GM19324 (cell line): ENCODE measurements around the gene PPP1R15A.
"Not testable (repeated sequence)": the region's sequence is repeated elsewhere in the genome, so short reads cannot be mapped to it uniquely, and the experiment has no call there.

Experiments used
- ATAC-seq: cut with Tn5 transposase; IDR thresholded peaks from one replicate; pipeline ENCODE4 v1.9.1; 2021; ENCODE audit warnings: mild to moderate bottlenecking, moderate library complexity; ENCODE audit not compliant: unreplicated experiment, low FRiP score

PPP1R15A gene

DNA sequence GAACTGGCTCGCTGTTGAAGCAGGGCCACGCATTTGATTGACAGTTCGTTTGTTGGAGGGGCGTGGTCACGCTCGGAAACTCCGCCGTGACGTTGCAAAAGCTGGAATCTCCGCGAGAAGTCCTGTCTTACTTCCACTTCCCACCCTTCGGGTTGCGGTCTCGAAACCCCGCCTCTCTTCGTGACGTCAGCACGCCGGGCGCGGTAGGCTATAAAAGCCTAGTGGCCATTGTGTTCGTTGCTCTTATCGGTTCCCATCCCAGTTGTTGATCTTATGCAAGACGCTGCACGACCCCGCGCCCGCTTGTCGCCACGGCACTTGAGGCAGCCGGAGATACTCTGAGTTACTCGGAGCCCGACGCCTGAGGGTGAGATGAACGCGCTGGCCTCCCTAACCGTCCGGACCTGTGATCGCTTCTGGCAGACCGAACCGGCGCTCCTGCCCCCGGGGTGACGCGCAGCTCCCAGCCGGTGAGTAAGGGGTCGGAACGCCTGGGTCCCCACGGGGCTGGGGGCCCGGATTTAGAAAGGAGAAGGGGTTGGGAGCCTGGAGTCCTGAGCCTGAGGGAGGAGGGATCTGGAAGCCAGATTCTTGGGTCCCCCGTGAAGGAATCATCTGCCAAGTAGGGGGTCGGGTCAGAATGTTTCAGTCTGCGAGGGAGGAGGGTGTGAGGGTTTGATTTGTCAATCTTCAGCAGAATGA is at the start of gene PPP1R15A:
Gene PPP1R15A (plus strand): TSS at position 240 of the 702 bp plus-strand sequence. CDS start 813 bp downstream, outside the sequence.
- ATAC-seq = peak; percentile 67

DNA sequence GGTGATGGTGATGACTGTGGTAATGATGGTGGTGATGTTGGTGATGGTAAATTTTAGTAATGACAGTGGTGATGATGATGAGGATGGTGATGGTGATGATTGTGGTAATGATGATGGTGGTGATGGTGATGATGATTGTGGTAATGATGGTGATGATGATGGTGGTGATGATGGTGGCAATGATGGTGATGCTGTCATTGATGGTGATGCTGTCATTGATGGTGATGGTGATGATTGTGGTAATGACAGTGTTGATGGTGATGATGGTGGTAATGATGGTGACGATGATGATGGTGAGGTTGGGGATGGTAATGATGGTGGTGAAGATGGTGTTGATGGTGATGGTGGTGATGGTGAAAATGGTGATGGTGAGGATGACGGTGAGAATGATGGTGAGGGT is 49.7 kb upstream of the PPP1R15A start:
- no peak for ATAC-seq

- no peak for ATAC-seq
Measured at GRCh38 chr19:48826606-48827020, 45.6 kb upstream of the PPP1R15A start.

DNA sequence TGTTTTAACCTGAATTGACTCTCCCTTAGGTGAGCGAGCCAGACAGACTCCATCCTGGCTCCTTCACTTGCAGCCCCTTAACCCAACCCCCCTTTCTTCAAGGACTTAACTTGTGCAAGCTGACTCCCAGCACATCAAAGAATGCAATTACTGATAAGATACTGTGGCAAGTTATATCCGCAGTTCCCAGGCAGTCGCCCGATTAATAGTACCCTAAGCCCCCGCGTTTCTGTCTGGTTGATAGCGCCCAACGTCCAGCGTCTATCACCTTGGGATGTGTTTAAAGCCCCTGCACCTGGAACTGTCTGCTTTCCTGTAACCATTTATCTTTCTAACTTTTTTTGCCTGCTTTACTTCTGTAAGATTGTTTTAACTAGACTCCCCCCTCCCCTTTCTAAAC is 42.1 kb upstream of the PPP1R15A start:
- no peak for ATAC-seq

DNA sequence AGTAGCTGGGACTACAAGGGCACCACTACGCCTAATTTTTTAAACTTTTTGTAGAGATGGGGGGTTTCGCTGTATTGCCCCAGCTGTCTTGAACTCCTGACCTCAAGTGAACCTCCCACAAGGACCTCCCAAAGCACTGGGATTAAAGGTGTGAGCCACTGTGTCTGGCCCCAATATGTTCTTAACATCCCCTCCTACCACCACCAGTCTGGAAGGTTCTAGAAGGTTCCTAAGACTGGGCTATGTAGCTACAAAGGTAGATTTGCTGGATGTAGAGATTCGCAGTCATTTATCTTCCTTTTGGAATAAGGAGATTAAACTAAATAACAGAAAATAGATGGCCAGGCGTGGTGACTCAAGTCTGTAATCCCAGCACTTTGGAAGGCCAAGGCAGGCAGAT is 41.3 kb upstream of the PPP1R15A start:
- no peak for ATAC-seq

DNA sequence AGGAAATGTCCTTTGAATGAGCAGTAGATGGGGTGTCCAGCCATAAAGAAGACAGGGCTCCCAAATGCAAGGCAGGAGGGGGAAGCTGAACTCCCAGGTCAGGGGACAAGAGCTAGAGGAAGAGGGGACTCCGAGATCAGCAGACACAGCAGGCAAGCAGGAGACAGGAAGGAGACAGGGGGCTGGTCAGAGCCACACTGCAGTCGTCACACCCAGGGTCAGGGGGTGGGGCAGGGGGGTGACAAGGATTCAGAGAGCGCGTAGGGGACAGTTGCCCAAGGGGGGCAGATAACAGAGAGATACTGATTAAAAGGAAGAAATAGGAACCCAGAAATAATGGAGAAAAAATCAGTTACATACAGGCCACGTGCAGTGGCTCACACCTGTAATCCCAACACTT is 39.2 kb upstream of the PPP1R15A start:
- ATAC-seq = no peak

GRCh38 chr19:48833977-48834376 is 38.2 kb upstream of the PPP1R15A start:
- no peak for ATAC-seq

- ATAC-seq = no peak
Measured at GRCh38 chr19:48835734-48836088, 36.5 kb upstream of the PPP1R15A start.

DNA sequence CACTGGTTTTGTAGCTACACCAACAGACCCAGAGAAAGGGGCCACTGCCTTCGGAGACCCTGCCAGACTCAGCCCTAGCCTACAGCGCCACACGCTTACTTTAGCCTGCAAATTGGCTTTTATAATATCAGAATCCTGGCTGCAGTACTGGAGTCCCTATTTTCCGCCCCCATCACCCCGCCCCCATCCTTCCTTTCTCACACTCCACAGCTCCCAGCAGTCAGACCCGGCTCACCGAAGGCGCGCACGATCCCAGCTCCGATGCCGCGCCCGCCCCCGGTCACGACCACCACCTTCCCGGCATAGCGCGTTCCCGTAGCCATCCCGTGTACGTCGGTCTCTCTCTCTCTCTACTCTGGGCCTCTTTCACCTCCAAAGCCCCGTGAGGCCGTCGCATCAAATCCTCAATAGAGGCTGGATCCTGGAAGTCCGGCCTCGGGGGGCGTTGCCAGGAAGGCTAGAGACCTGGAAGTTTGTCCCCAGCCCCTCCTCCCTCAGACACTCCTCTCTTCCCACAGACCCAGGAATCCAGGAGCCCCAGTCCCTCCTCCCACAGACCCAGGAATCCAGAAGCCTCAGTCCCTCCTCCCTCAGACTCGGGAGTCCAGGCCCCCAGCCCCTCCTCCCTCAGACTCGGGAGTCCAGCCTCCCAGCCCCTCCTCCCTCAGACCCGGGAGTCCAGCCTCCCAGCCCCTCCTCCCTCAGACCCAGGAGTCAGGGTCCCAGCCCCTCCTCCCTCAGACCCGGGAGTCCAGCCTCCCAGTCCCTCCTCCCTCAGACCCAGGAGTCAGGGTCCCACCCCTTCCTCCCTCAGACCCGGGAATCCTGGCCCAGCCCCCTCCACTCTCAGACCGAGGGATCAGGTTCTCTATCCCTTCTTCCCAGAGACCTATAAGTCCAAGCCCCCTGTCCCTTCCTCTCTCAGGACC is 35.9 kb upstream of the PPP1R15A start, which contains the start of gene HSD17B14:
Gene HSD17B14 (minus strand): TSS at position 403 of the 929 bp plus-strand sequence. CDS start 80 bp downstream, at position 323.
- no peak for ATAC-seq

DNA sequence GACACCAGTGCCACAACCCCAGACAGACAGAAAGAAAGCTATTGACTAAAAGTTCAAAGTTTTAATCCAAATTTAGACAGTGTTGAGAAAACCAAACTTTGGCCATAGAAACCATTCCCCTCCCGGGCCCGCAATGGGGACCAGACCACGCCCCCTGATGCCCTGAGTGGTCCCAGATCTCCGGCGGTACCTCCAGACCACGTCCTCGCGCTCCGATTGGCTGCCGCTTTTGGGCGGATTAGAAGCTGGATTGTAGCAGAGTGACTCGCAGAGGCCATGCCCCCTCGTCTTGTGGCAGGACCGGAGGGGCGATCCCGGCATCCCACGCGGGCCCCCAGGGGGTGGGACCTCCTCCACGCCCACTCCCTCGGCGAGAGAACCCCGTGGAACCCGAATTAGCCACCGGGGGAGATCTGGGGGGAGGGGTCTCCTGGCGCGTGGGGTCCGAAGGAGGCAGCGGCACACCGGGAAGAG is 35.1 kb upstream of the PPP1R15A start:
- ATAC-seq = no peak

DNA sequence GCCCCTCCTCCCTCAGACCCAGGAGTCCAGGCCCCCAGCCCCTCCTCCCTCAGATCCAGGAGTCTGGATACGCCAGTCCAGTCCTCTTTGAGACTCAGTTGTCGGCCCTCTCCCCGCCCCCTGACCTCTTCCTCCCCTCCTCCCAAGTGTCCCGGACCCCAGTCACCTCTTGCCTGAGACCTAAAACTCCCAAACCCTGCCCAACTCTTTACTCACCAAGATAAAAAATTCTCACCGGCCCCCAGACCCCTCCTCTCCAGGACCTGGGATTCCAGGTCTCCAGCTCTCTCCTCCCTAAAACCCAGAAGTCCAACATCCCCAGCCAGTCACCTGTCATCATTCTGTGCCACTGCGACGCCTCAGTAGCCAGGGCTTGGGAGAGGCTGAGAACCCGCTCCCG is 34.5 kb upstream of the PPP1R15A start:
- no peak for ATAC-seq

GRCh38 chr19:48841047-48841446 is 31.2 kb upstream of the PPP1R15A start:
- no peak for ATAC-seq

GRCh38 chr19:48841571-48841970 is 30.6 kb upstream of the PPP1R15A start:
- ATAC-seq = no peak

DNA sequence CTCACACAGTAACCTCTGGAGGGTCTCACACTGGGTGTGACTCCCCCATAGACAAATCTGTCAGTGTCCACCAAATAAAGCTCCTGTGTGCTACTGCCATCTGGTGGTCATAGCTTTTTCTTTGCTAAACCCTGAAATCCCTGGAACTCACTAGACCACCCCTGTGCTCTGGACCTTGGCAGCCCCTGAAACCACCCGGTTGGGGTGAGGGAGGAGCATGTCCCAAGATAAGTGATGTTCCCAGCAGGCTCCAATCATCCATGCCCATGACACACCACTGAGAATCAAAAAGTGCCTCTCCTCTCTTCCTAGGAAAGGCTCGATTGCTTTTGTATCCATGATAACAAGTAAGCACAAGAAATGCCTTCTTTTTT is 29.4 kb upstream of the PPP1R15A start:
- ATAC-seq = no peak

GRCh38 chr19:48844472-48844871 is 27.7 kb upstream of the PPP1R15A start:
- ATAC-seq = no peak

- no peak for ATAC-seq
Measured at GRCh38 chr19:48845384-48845783, 26.8 kb upstream of the PPP1R15A start.

- ATAC-seq = not testable (repeated sequence)
Measured at GRCh38 chr19:48846659-48847058, 25.6 kb upstream of the PPP1R15A start.

GRCh38 chr19:48852292-48852691 is 19.9 kb upstream of the PPP1R15A start:
- ATAC-seq = no peak

DNA sequence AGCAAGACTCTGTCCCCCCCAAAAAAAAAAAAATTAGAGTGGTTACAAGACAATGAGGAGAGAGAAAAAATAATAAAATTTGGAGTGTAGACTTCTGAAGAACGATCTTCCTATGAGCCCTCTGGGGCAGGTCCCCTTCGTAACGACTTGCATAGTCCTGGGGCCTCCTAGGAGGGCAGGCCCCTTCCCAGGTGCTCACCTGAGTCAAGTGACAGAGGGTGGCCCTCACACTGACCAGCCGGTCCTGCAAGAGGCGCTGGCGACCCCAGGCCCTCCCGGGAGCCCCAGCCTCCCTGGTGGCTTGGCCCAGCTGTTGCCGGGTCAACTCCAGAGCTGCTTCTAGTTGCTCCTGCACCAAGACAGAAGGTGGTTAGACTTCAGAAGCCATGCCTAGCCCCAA is 18.7 kb upstream of the PPP1R15A start:
- ATAC-seq = no peak

DNA sequence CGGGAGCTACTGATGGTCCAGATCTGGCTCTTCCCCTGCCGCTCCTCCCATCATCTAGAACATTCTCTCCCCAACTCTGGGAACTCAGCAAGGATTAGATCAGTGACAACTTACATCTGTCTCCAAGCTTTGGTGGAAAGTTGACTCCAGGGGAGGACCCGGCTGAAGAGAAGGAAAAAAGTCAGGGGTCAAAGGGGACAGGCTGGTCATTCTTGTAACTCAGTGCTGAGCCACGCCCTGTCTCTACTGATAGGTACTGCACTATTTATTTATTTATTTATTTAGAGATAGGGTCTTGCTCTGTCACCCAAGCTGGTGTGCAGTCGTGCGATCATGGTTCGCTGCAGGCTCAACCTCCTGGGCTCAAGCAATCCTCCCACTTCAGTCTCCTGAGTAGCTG is 18.1 kb upstream of the PPP1R15A start:
- no peak for ATAC-seq

GRCh38 chr19:48856921-48857320 is 15.3 kb upstream of the PPP1R15A start:
- ATAC-seq = no peak
